Chondrocyte (in vitro differentiated cells): ENCODE results near the gene PMFBP1. TPM values are rescaled to one million over a fixed set of nuclear protein-coding genes. Genes with fewer than 3 reads are reported as not detected.

Experiments
- DNase-seq: peaks from one replicate; pipeline ENCODE4 v3.0.0; 2021; ENCODE audit warnings: mixed read lengths, low spot score
- H3K27ac Mint-ChIP-seq: one replicate; pipeline ENCODE4 v1.8.0; 2021; ENCODE audit warnings: mild to moderate bottlenecking, moderate library complexity, mixed read lengths; ENCODE audit not compliant: unreplicated experiment
- H3K27me3 Mint-ChIP-seq: 2 replicates; pipeline ENCODE4 v1.8.0; 2021; ENCODE audit warnings: low read depth, mixed read lengths
- H3K36me3 Mint-ChIP-seq: 2 replicates; pipeline ENCODE4 v1.8.0; 2021; ENCODE audit warnings: low read depth, mixed read lengths
- H3K4me1 Mint-ChIP-seq: 2 replicates; pipeline ENCODE4 v1.8.0; 2021; ENCODE audit warnings: low read depth, mild to moderate bottlenecking, mixed read lengths
- H3K4me3 Mint-ChIP-seq: one replicate; pipeline ENCODE4 v1.8.0; 2021; ENCODE audit warnings: mild to moderate bottlenecking, moderate library complexity, mixed read lengths; ENCODE audit not compliant: unreplicated experiment
- H3K9me3 Mint-ChIP-seq: 2 replicates; pipeline ENCODE4 v1.8.0; 2021; ENCODE audit warnings: low read depth, mixed read lengths
- CTCF ChIP-seq: fragments of 200-600 bp; sonication (generic); IDR thresholded peaks from 2 replicates; pipeline ENCODE4 v1.5.0; 2021; ENCODE audit warnings: antibody characterized with exemption, mild to moderate bottlenecking, moderate library complexity
- total RNA-seq: library from RNA; stranded (reverse); gene quantifications from 3 replicates; pipeline ENCODE4 v1.2.1, GENCODE V29; 2021

The PMFBP1 gene
- total RNA-seq, 1 donor from 2014 or later = 0.30 TPM

DNA sequence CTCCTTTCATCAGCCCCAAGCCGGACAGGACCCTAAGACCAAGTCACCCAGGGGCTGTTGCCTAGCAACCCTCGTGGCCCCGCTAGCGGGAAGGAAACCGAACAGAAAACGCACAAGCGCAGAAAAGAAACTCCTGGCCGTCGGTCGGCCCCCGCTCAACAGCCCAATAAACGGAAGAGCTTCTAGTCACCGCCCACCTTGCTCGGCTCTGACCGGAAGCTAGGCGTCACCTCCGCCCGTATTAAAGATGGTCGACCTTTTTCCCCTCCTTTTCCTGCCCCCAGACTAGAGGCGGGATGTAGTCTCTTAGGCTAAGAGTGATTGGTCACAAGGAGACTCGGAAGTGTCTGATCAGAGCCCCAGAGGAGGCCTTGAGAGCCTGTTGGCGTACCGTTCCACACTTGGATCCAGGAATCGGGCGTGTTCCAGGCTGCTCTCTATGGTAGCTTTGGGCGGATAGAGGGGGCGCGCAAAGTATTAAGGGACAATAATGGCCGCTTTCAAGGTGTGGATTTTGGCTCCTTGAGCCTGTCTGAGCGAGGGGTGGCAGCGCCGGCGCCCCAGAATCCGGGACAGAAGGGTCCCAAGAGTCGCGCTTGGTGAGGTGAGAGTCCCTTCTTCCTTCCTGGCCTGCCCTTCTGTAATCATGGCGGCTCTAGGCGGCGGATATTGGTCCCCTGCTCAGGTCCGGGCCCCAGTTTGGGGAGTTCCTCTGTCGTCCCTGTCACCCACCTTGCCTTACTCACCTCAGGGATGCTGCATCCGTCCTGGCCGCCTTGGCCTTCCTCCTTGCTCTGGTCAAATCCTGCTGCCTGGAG, 78.3 kb downstream of the PMFBP1 start, which contains the start of the genes DHX38 and TXNL4B:
DHX38 (plus strand) TSS at position 400 of the 818 bp plus-strand sequence. CDS start 2,311 bp downstream, outside the sequence.
TXNL4B (minus strand) TSS at position 173 of the 818 bp plus-strand sequence. CDS start 2,871 bp downstream, outside the sequence.
- no peak for TF ChIP-seq CTCF
- H3K27ac Mint-ChIP-seq = peak within 1 kb of the TSS; percentile 97
- peaks cover 38% of the 10 kb centered on the region for H3K4me1 Mint-ChIP-seq
- peaks cover 24% of the 10 kb centered on the region for H3K36me3 Mint-ChIP-seq
- no peaks in the 10 kb centered on the region for H3K9me3 Mint-ChIP-seq
- peak within 1 kb of the TSS; percentile 94 for H3K4me3 Mint-ChIP-seq
- peak; percentile 96 for DNase-seq
- no peaks in the 10 kb centered on the region for H3K27me3 Mint-ChIP-seq

- Mint-ChIP-seq H3K36me3 (peaks cover 23% of the 10 kb centered on the region), H3K27me3 (no peaks in the 10 kb centered on the region), H3K9me3 (no peaks in the 10 kb centered on the region), H3K4me3 (peak overlapping the region; percentile 94), H3K4me1 (peaks cover 38% of the 10 kb centered on the region), H3K27ac (peak overlapping the region; percentile 97)
- TF ChIP-seq CTCF = no peak
- no peak for DNase-seq
Measured at GRCh38 chr16:72092832-72093447, 79.0 kb downstream of the PMFBP1 start.

GRCh38 chr16:72091217-72091616, 80.7 kb downstream of the PMFBP1 start:
- Mint-ChIP-seq H3K36me3 (peaks cover 12% of the 10 kb centered on the region), H3K4me3 (no peak overlapping the region), H3K9me3 (no peaks in the 10 kb centered on the region), H3K4me1 (peaks cover 38% of the 10 kb centered on the region), H3K27me3 (no peaks in the 10 kb centered on the region), H3K27ac (no peak overlapping the region)
- no peak for TF ChIP-seq CTCF
- DNase-seq = no peak

DNA sequence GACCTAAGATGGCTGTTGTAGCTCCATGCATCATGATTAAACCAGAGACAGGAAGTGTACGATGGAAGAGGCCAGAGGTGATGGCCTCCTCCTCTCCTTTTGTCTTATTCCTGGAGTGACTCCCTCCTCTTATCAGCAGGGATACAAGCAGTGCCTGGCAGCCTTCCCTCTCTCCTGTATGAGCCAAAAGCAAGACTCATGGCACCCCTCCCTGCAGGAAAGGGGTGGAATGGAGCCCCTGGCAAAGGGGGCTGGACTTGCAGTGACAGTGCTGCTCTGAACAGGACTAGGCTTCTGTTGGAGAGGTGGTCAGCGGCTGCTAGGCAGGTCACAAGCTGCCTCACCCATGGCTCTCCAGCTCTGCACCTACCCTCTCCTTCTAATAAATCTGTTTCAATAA, 87.0 kb downstream of the PMFBP1 start:
- H3K27ac Mint-ChIP-seq = no peak overlapping the region
- no peak overlapping the region for H3K4me3 Mint-ChIP-seq
- H3K36me3 Mint-ChIP-seq = peaks cover 26% of the 10 kb centered on the region
- no peak for TF ChIP-seq CTCF
- no peak for DNase-seq
- H3K27me3 Mint-ChIP-seq = no peaks in the 10 kb centered on the region
- H3K4me1 Mint-ChIP-seq = no peaks in the 10 kb centered on the region
- peaks cover 3% of the 10 kb centered on the region for H3K9me3 Mint-ChIP-seq

DNA sequence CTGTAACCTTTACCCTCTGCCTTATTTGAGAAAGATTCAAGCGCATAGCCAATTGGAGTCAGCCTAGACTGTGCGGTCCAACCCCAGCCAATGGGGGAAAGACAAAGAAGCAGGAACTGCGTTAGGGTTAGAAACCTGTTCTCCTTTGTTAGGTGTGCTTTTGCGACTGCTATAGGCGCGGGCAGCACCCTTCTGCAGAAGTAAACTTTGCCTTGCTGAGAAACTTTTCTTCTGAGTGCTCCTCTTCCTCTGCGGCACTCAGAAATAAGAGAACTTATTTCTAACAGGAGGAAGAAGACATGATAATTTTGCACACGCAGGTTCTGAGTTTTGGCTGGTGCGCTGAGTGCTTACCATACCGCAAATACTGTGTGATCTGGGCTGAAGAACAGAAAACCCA, 87.5 kb downstream of the PMFBP1 start:
- no peak for DNase-seq
- Mint-ChIP-seq H3K4me1 (no peaks in the 10 kb centered on the region), H3K36me3 (peaks cover 24% of the 10 kb centered on the region), H3K4me3 (no peak overlapping the region), H3K27me3 (no peaks in the 10 kb centered on the region), H3K9me3 (peaks cover 3% of the 10 kb centered on the region), H3K27ac (no peak overlapping the region)
- TF ChIP-seq CTCF = no peak
